Astrocyte (in vitro differentiated cells and primary cell): ENCODE results near the gene ANAPC13. TPM values are rescaled to one million over a fixed set of nuclear protein-coding genes. Genes with fewer than 3 reads are reported as not detected.

Experiments used
- DNase-seq: peaks from one replicate; pipeline ENCODE4 v3.0.0-alpha.2; 2010; ENCODE audit warnings: low read depth
- FAIRE-seq: peaks from 2 replicates; lab custom pipeline; 2011; peaks lifted over from hg19 to GRCh38; lab: Jason Lieb, UNC
- H2AFZ ChIP-seq: 2 replicates; pipeline ENCODE4 v1.6.0; 2012; ENCODE audit warnings: low read depth, low read length, inconsistent platforms
- H3K27ac ChIP-seq: 2 replicates; pipeline ENCODE4 v1.5.1; 2011; ENCODE audit warnings: low read depth, low read length, inconsistent platforms
- H3K27me3 ChIP-seq: 2 replicates; pipeline ENCODE4 v1.6.0; 2011; ENCODE audit warnings: low read length, inconsistent platforms; ENCODE audit not compliant: insufficient read depth
- H3K36me3 ChIP-seq: 2 replicates; pipeline ENCODE4 v1.5.1; 2011; ENCODE audit warnings: low read length, inconsistent platforms; ENCODE audit not compliant: insufficient read depth
- H3K4me1 ChIP-seq: 2 replicates; pipeline ENCODE4 v1.5.1; 2011; ENCODE audit warnings: low read length, inconsistent platforms; ENCODE audit not compliant: insufficient read depth
- H3K4me2 ChIP-seq: 2 replicates; pipeline ENCODE4 v1.6.0; 2012; ENCODE audit warnings: low read length, inconsistent platforms
- H3K4me3 ChIP-seq: 2 replicates; pipeline ENCODE4 v1.5.1; 2011; ENCODE audit warnings: low read depth, mild to moderate bottlenecking, low read length, inconsistent platforms; ENCODE audit not compliant: insufficient read depth
- H3K79me2 ChIP-seq: 2 replicates; pipeline ENCODE4 v1.6.0; 2012; ENCODE audit warnings: mild to moderate bottlenecking, low read length, inconsistent platforms; ENCODE audit not compliant: insufficient read depth
- H3K9ac ChIP-seq: 2 replicates; pipeline ENCODE4 v1.6.0; 2012; ENCODE audit warnings: mild to moderate bottlenecking, low read length, inconsistent platforms
- H3K9me3 ChIP-seq: 2 replicates; pipeline ENCODE4 v1.5.1; 2012; ENCODE audit warnings: low read depth, mild to moderate bottlenecking, low read length, inconsistent platforms; ENCODE audit not compliant: insufficient read depth
- H4K20me1 ChIP-seq: 2 replicates; pipeline ENCODE4 v1.6.0; 2012; ENCODE audit warnings: low read length, inconsistent platforms; ENCODE audit not compliant: insufficient read depth
- H3K27ac Mint-ChIP-seq: one replicate; pipeline ENCODE4 v1.8.0; 2021; ENCODE audit warnings: mild to moderate bottlenecking, mixed read lengths; ENCODE audit not compliant: unreplicated experiment
- H3K27me3 Mint-ChIP-seq: one replicate; pipeline ENCODE4 v1.8.0; 2021; ENCODE audit warnings: low read depth, mixed read lengths; ENCODE audit not compliant: unreplicated experiment
- H3K36me3 Mint-ChIP-seq: one replicate; pipeline ENCODE4 v1.8.0; 2021; ENCODE audit warnings: low read depth, mixed read lengths; ENCODE audit not compliant: unreplicated experiment
- H3K4me1 Mint-ChIP-seq: one replicate; pipeline ENCODE4 v1.8.0; 2021; ENCODE audit warnings: low read depth, mixed read lengths; ENCODE audit not compliant: unreplicated experiment
- H3K4me3 Mint-ChIP-seq: one replicate; pipeline ENCODE4 v1.8.0; 2021; ENCODE audit warnings: mild to moderate bottlenecking, moderate library complexity, mixed read lengths; ENCODE audit not compliant: unreplicated experiment
- H3K9me3 Mint-ChIP-seq: one replicate; pipeline ENCODE4 v1.8.0; 2021; ENCODE audit warnings: mild to moderate bottlenecking, mixed read lengths; ENCODE audit not compliant: unreplicated experiment
- EZH2 ChIP-seq: IDR thresholded peaks from 2 replicates; pipeline ENCODE4 v1.6.1; 2012; ENCODE audit warnings: mild to moderate bottlenecking, low read length, inconsistent platforms; ENCODE audit not compliant: insufficient read depth
- total RNA-seq: library from RNA; stranded (reverse); gene quantifications from 2 replicates; pipeline ENCODE4 v1.2.1, GENCODE V29; 2021
- TF ChIP-seq, protein P1 (sequence below): IDR thresholded peaks from 2 replicates; pipeline ENCODE4 v1.5.1; 2011; ENCODE audit warnings: low read depth, mild to moderate bottlenecking, inconsistent platforms, low read length, moderate library complexity; ENCODE audit not compliant: insufficient read depth

Gene ANAPC13
- total RNA-seq, 1 donor from 2014 or later: 61.0 TPM

DNA sequence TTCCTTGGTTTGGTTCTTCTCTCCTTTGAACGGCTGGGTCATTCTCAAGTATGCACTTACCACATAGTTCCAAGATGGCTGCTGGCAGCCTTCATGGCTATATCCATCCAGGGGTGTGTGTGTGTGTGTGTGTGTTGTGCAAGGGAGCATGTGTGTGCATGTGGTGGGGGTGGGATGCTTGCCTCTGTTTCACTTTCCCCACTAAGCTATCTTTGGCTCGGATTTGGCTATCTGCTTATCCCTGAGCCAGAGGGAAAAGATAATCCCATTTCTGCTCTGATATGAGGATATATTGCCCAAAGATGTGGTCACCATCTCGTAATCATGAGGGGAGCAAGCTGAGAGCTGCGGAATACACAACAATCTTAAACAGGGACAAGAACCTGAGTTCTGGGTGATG, 26.2 kb downstream of the ANAPC13 start:
- Mint-ChIP-seq H3K36me3 (no peaks in the 10 kb centered on the region), H3K4me1 (peaks cover 33% of the 10 kb centered on the region), H3K4me3 (no peak overlapping the region), H3K27ac (peak overlapping the region; percentile 38), H3K9me3 (no peaks in the 10 kb centered on the region), H3K27me3 (no peaks in the 10 kb centered on the region)
- Histone ChIP-seq H2AFZ (no peak overlapping the region), H3K27ac (no peak overlapping the region), H3K79me2 (no peaks in the 10 kb centered on the region), H3K27me3 (no peaks in the 10 kb centered on the region), H3K9me3 (no peaks in the 10 kb centered on the region), H3K4me3 (no peak overlapping the region), H3K4me2 (no peak overlapping the region), H3K4me1 (peaks cover 39% of the 10 kb centered on the region), H3K9ac (no peak overlapping the region), H4K20me1 (no peaks in the 10 kb centered on the region), H3K36me3 (no peaks in the 10 kb centered on the region)
- DNase-seq (no peak), FAIRE-seq (no peak)
- TF ChIP-seq EZH2: no peak
- TF ChIP-seq, protein P1, sequence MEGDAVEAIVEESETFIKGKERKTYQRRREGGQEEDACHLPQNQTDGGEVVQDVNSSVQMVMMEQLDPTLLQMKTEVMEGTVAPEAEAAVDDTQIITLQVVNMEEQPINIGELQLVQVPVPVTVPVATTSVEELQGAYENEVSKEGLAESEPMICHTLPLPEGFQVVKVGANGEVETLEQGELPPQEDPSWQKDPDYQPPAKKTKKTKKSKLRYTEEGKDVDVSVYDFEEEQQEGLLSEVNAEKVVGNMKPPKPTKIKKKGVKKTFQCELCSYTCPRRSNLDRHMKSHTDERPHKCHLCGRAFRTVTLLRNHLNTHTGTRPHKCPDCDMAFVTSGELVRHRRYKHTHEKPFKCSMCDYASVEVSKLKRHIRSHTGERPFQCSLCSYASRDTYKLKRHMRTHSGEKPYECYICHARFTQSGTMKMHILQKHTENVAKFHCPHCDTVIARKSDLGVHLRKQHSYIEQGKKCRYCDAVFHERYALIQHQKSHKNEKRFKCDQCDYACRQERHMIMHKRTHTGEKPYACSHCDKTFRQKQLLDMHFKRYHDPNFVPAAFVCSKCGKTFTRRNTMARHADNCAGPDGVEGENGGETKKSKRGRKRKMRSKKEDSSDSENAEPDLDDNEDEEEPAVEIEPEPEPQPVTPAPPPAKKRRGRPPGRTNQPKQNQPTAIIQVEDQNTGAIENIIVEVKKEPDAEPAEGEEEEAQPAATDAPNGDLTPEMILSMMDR: no peak

DNA sequence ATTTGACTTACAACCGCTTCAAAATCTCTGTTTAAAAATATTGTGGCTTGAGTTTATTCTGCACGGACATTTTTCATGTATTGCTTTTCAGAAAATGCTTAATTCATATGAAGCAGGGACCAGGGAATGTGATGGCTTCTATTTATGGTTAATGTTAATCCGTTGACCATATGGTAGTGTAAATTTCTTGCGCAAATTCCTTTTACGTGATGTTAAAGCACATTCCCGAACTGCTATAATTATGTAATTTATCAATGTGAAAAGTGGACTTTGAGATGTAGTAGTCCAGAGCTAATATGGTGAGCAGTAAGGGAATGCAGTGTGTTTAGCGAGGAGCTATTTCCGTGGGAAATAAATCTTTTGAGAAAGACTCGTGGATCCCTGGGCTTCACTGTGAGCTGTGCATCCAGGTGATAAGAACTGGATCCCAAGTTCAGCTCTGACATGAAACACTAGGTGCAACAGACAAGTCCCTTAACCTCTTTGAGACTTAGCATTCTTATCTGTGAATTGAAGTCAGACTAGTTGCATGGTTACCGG, 27.3 kb downstream of the ANAPC13 start:
- H3K36me3 Mint-ChIP-seq: no peaks in the 10 kb centered on the region
- no peak overlapping the region for H3K27ac Mint-ChIP-seq
- H3K9me3 Mint-ChIP-seq: peaks cover 1% of the 10 kb centered on the region

More for the DNA sequence above, 27.3 kb downstream of the ANAPC13 start:
- H3K27me3 ChIP-seq: no peaks in the 10 kb centered on the region
- no peak overlapping the region for H3K27ac ChIP-seq
- no peaks in the 10 kb centered on the region for H3K79me2 ChIP-seq
- H3K4me3 ChIP-seq: no peak overlapping the region
- no peak overlapping the region for H3K4me3 Mint-ChIP-seq
- no peak for FAIRE-seq
- no peak overlapping the region for H3K4me2 ChIP-seq
- H3K9me3 ChIP-seq: no peaks in the 10 kb centered on the region
- no peak overlapping the region for H3K9ac ChIP-seq
- DNase-seq: no peak
- no peak for TF ChIP-seq EZH2
- TF ChIP-seq, protein P1: no peak
- H3K4me1 Mint-ChIP-seq: peaks cover 23% of the 10 kb centered on the region
- no peak overlapping the region for H2AFZ ChIP-seq
- H3K4me1 ChIP-seq: peaks cover 31% of the 10 kb centered on the region
- no peaks in the 10 kb centered on the region for H3K27me3 Mint-ChIP-seq
- no peaks in the 10 kb centered on the region for H3K36me3 ChIP-seq
- H4K20me1 ChIP-seq: no peaks in the 10 kb centered on the region
